ENCODE measurements around the gene CIRBP.

DNA sequence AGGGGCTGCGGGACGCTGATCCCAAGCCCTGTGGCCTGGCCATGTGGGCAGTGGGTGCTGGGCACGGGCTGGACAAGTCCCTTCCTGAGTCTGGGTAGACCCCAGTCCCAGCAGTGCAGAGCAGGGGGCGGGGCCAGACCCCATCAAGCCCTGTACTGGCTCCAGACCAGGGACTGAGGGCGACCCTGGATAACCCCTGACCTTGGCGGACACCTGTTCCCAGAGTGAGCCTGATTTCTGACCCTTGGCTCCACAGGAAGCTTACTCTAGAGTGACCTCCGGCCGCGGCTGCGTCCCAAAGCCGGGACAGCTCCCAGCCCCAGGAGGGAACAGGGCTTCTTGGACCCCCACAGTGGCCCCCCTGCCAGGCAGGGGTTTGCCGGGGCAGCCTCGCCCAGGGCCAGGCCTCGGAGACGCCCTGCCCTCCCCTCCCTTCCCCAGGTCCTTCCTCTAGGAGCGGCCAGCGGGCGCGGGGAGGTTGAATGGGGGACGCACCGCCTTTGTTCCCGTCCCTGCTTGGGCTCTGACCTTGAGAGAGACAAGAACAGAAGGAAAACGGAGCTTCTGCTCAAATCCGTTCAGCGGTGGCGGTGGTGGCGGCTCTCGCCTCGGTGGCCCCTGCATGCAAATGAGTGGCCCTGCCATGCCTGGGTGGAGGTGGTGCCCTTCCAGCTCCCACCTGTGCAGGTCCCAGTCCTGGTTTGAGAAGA lies 14.2 kb downstream of the CIRBP start:
- TF ChIP-seq YY1 (IDR thresholded peaks at IDR 0.05; ENCODE audit: insufficient read depth, insufficient read length) (no peak), SUZ12 (IDR thresholded peaks at IDR 0.05; ENCODE audit: extremely low read depth, insufficient read depth, insufficient read length) (no peak), ZNF274 (IDR thresholded peaks at IDR 0.05; ENCODE audit: low read depth, low read length) (no peak)
